Activated naive CD8-positive, alpha-beta T cell treated with anti-CD3 and anti-CD28 coated beads, Interleukin-2, amount 50 U/mL, for 24 hours (primary cell): ENCODE measurements around the gene SPAG5.

Experiments
- ATAC-seq: fragments of 150-1000 bp; cut with Tn5 transposase; one replicate; pipeline ENCODE4 v1.10.0; 2021
- DNase-seq: peaks from one replicate; pipeline ENCODE4 v3.0.0; 2021
- H3K27ac Mint-ChIP-seq: one replicate; pipeline ENCODE4 v1.8.0; 2021; ENCODE audit warnings: mild to moderate bottlenecking, mixed read lengths
- H3K27me3 Mint-ChIP-seq: one replicate; pipeline ENCODE4 v1.8.0; 2021; ENCODE audit warnings: mixed read lengths
- H3K36me3 Mint-ChIP-seq: one replicate; pipeline ENCODE4 v1.8.0; 2021; ENCODE audit warnings: low read depth, mixed read lengths
- H3K4me1 Mint-ChIP-seq: one replicate; pipeline ENCODE4 v1.8.0; 2021; ENCODE audit warnings: mixed read lengths
- H3K4me3 Mint-ChIP-seq: one replicate; pipeline ENCODE4 v1.8.0; 2021; ENCODE audit warnings: mild to moderate bottlenecking, moderate library complexity, mixed read lengths
- H3K9me3 Mint-ChIP-seq: one replicate; pipeline ENCODE4 v1.8.0; 2021; ENCODE audit warnings: mixed read lengths

SPAG5 gene

GRCh38 chr17:28534740-28535375, 64.0 kb downstream of the SPAG5 start:
- Mint-ChIP-seq H3K4me3 (no peak overlapping the region), H3K27ac (no peak overlapping the region), H3K36me3 (no peaks in the 10 kb centered on the region), H3K9me3 (no peaks in the 10 kb centered on the region), H3K27me3 (peaks cover 2% of the 10 kb centered on the region), H3K4me1 (no peaks in the 10 kb centered on the region)
- DNase-seq: no peak
- no peak for ATAC-seq

- Mint-ChIP-seq H3K9me3 (no peaks in the 10 kb centered on the region), H3K36me3 (no peaks in the 10 kb centered on the region), H3K27me3 (peaks cover 2% of the 10 kb centered on the region), H3K27ac (no peak overlapping the region), H3K4me3 (no peak overlapping the region), H3K4me1 (no peaks in the 10 kb centered on the region)
- ATAC-seq (no peak), DNase-seq (no peak)
Observed at GRCh38 chr17:28533091-28533807, 65.6 kb downstream of the SPAG5 start.

- H3K4me3 Mint-ChIP-seq: no peak overlapping the region
- H3K36me3 Mint-ChIP-seq: no peaks in the 10 kb centered on the region
- no peaks in the 10 kb centered on the region for H3K4me1 Mint-ChIP-seq
- H3K27ac Mint-ChIP-seq: no peak overlapping the region
- H3K27me3 Mint-ChIP-seq: peaks cover 2% of the 10 kb centered on the region
- DNase-seq: no peak
- ATAC-seq: no peak
- H3K9me3 Mint-ChIP-seq: no peaks in the 10 kb centered on the region
Observed at GRCh38 chr17:28532050-28532960, 66.5 kb downstream of the SPAG5 start.

- Mint-ChIP-seq H3K9me3 (no peaks in the 10 kb centered on the region), H3K27ac (no peak overlapping the region), H3K27me3 (peaks cover 2% of the 10 kb centered on the region), H3K4me1 (no peaks in the 10 kb centered on the region), H3K36me3 (no peaks in the 10 kb centered on the region), H3K4me3 (no peak overlapping the region)
- no peak for ATAC-seq
- DNase-seq: no peak
Observed at GRCh38 chr17:28530926-28531325, 67.9 kb downstream of the SPAG5 start.

GRCh38 chr17:28530250-28530649, 68.6 kb downstream of the SPAG5 start:
- Mint-ChIP-seq H3K27me3 (peaks cover 2% of the 10 kb centered on the region), H3K36me3 (no peaks in the 10 kb centered on the region), H3K9me3 (no peaks in the 10 kb centered on the region), H3K4me3 (no peak overlapping the region), H3K4me1 (no peaks in the 10 kb centered on the region), H3K27ac (no peak overlapping the region)
- ATAC-seq (no peak), DNase-seq (no peak)

DNA sequence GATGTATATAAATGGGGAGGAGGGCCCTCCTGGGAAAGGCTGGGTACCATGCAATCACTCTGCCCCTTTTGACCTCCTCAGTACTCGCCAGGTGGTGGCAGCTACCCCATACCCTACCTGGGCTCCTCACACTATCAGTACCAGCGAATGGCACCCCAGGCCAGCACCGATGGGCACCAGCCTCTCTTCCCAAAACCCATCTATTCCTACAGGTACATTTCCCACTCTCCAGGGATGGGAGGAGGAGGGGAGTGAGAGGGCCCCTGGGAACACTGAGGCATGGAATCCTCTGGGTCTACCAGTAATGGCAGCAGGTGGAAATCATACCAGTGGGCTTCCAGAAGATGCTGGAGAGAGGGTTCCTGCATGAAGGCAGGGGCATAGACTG, 69.8 kb downstream of the SPAG5 start:
- H3K9me3 Mint-ChIP-seq: no peaks in the 10 kb centered on the region
- peaks cover 2% of the 10 kb centered on the region for H3K27me3 Mint-ChIP-seq
- no peak overlapping the region for H3K4me3 Mint-ChIP-seq
- no peaks in the 10 kb centered on the region for H3K36me3 Mint-ChIP-seq
- ATAC-seq (no peak), DNase-seq (no peak)
- no peak overlapping the region for H3K27ac Mint-ChIP-seq
- no peaks in the 10 kb centered on the region for H3K4me1 Mint-ChIP-seq

- ATAC-seq (no peak), DNase-seq (no peak)
- H3K9me3 Mint-ChIP-seq: no peaks in the 10 kb centered on the region
- no peak overlapping the region for H3K4me3 Mint-ChIP-seq
- no peaks in the 10 kb centered on the region for H3K36me3 Mint-ChIP-seq
- H3K27me3 Mint-ChIP-seq: peaks cover 2% of the 10 kb centered on the region
- no peaks in the 10 kb centered on the region for H3K4me1 Mint-ChIP-seq
- no peak overlapping the region for H3K27ac Mint-ChIP-seq
Observed at GRCh38 chr17:28528327-28529012, 70.4 kb downstream of the SPAG5 start.

- no peak for DNase-seq
- Mint-ChIP-seq H3K4me1 (no peaks in the 10 kb centered on the region), H3K27me3 (peaks cover 2% of the 10 kb centered on the region), H3K9me3 (no peaks in the 10 kb centered on the region), H3K4me3 (no peak overlapping the region), H3K27ac (no peak overlapping the region), H3K36me3 (no peaks in the 10 kb centered on the region)
- no peak for ATAC-seq
Observed at GRCh38 chr17:28527859-28528258, 71.0 kb downstream of the SPAG5 start.
